ENCODE results near the gene LIM2.

GRCh38 chr19:51361239-51361638 is 26.5 kb downstream of the LIM2 start:
- TF ChIP-seq CTCF (IDR thresholded peaks at IDR 0.05) = no peak
- TF ChIP-seq POLR2A (IDR thresholded peaks at IDR 0.05) = no peak
- TF ChIP-seq POLR2AphosphoS5 (IDR thresholded peaks at IDR 0.05) = no peak
- no peak for TF ChIP-seq EP300 (IDR thresholded peaks at IDR 0.05)

All from suprapubic skin (tissue), 4 donors.